ENCODE data around the gene CARHSP1.

Gene CARHSP1

DNA sequence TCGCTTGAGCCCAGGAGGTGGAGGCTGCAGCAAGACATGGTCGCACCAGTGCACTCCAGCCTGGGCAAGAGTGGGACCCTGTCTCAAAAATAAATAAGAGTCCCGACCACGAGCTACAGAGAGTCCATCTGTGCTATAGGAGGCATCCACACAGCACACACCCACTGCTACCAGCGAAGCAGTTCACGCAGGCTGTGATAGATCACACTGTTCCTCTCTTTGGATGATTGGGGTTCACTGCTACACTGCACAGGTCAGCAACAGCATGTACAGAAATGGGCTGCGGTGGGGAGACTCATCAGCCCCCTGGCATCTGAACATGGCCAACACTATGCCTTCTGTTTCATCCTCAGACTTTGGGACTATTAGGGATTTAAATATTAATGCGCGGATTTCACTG, 37.4 kb downstream of the CARHSP1 start:
- Histone ChIP-seq H3K79me2 (ENCODE audit: insufficient read depth, low read length) (no peaks in the 10 kb centered on the region), H3K27me3 (ENCODE audit: insufficient read depth, low read length) (no peaks in the 10 kb centered on the region), H3K9me3 (ENCODE audit: low read length) (no peaks in the 10 kb centered on the region), H3K9ac (ENCODE audit: low read length) (no peak overlapping the region; the same call in 1 of the 2 replicates), H3F3A (ENCODE audit: insufficient read depth, low read length) (no peaks in the 10 kb centered on the region), H3K27ac (ENCODE audit: low read depth, low read length, poor library complexity, severe bottlenecking) (peak overlapping the region; percentile 75), H3K36me3 (ENCODE audit: insufficient read depth, low read length) (peaks cover 54% of the 10 kb centered on the region), H3K4me1 (ENCODE audit: insufficient read depth, low read length, severe bottlenecking) (peaks cover 17% of the 10 kb centered on the region), H2AFZ (ENCODE audit: low read length) (no peak overlapping the region), H4K20me1 (ENCODE audit: insufficient read depth, low read length) (no peaks in the 10 kb centered on the region), H3K4me3 (ENCODE audit: low read depth, low read length, poor library complexity, severe bottlenecking) (peak overlapping the region; percentile 23), H3K4me2 (ENCODE audit: low read length) (peak overlapping the region; percentile 55), H3K9me2 (ENCODE audit: low read depth, low read length) (no peaks in the 10 kb centered on the region)
- TF ChIP-seq, protein P1, sequence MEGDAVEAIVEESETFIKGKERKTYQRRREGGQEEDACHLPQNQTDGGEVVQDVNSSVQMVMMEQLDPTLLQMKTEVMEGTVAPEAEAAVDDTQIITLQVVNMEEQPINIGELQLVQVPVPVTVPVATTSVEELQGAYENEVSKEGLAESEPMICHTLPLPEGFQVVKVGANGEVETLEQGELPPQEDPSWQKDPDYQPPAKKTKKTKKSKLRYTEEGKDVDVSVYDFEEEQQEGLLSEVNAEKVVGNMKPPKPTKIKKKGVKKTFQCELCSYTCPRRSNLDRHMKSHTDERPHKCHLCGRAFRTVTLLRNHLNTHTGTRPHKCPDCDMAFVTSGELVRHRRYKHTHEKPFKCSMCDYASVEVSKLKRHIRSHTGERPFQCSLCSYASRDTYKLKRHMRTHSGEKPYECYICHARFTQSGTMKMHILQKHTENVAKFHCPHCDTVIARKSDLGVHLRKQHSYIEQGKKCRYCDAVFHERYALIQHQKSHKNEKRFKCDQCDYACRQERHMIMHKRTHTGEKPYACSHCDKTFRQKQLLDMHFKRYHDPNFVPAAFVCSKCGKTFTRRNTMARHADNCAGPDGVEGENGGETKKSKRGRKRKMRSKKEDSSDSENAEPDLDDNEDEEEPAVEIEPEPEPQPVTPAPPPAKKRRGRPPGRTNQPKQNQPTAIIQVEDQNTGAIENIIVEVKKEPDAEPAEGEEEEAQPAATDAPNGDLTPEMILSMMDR (IDR thresholded peaks at IDR 0.05; ENCODE audit: low read length), result no peak
- TF ChIP-seq EZH2 (IDR thresholded peaks at IDR 0.05; ENCODE audit: borderline replicate concordance, low read length), result no peak

DNA sequence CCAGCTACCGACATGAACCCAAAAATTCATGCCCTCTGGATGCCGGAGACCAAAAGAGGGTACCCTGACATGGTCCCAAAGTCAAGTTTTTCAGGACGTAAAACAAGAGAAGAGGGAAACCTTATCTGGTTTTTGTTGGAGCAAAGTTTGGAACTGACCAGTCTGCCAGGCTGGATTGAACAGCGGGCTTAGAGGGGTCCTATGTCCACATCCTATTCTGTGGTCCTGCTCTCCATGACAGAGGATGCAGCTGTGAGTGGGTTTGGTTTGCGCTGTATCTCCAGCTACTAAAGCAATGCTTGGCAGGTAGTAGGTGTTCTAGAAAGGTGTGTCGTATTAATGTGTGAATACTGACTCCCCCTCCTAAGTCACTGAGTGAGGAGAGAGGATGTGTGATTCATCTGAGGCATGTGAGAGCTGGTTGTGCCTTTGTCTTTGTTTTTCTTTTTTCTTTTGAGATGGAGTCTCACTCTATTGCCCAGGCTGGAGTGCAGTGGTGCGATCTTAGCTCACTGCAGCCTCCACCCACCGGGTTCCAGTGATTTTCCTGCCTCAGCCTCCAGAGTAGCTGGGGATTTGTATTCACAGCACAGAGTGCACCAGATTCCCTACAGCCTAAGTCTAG, 40.2 kb downstream of the CARHSP1 start:
- no peaks in the 10 kb centered on the region for H3K79me2 ChIP-seq (ENCODE audit: insufficient read depth, low read length)
- no peak overlapping the region for H3K4me3 ChIP-seq (ENCODE audit: low read depth, low read length, poor library complexity, severe bottlenecking)
- no peak overlapping the region for H3K9ac ChIP-seq (ENCODE audit: low read length)
- no peak for TF ChIP-seq EZH2 (IDR thresholded peaks at IDR 0.05; ENCODE audit: borderline replicate concordance, low read length)
- TF ChIP-seq, protein P1 (IDR thresholded peaks at IDR 0.05; ENCODE audit: low read length), result no peak
- H3K27ac ChIP-seq (ENCODE audit: low read depth, low read length, poor library complexity, severe bottlenecking), result no peak overlapping the region
- H2AFZ ChIP-seq (ENCODE audit: low read length), result no peak overlapping the region
- H3K9me2 ChIP-seq (ENCODE audit: low read depth, low read length), result no peaks in the 10 kb centered on the region
- no peaks in the 10 kb centered on the region for H4K20me1 ChIP-seq (ENCODE audit: insufficient read depth, low read length)
- H3K36me3 ChIP-seq (ENCODE audit: insufficient read depth, low read length), result peaks cover 71% of the 10 kb centered on the region
- H3K27me3 ChIP-seq (ENCODE audit: insufficient read depth, low read length), result no peaks in the 10 kb centered on the region
- H3F3A ChIP-seq (ENCODE audit: insufficient read depth, low read length), result no peaks in the 10 kb centered on the region
- H3K9me3 ChIP-seq (ENCODE audit: low read length), result no peaks in the 10 kb centered on the region; the same call in none of the 2 replicates
- H3K4me1 ChIP-seq (ENCODE audit: insufficient read depth, low read length, severe bottlenecking), result peaks cover 17% of the 10 kb centered on the region
- no peak overlapping the region for H3K4me2 ChIP-seq (ENCODE audit: low read length)

DNA sequence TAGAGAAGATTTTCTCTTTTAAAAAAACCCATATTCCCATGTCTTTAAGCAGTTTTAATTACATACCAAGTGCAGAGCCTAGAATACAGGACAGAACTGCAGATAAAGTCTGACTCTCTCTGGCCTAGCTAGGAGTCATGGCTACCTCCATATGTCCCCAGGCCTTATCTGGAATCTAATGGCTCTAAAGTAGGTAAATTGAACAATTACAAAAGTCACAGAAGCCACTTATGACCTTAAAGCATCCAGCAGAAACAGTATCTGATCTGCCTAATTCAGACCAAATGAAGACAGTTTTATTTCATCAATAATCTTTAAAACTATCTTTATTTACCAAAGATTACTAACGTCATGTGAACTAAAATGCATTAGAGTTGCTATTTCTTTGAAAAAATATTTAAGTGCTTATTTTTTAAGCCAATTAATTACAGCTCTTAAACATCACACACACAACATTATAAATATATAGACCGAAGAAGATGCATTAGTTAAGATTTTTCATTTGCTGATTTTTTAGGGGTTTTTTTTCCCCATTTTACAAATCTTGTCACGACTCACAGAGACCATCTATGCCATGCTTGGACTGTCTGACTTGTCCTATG, 42.4 kb downstream of the CARHSP1 start:
- H2AFZ ChIP-seq (ENCODE audit: low read length), result no peak overlapping the region
- TF ChIP-seq, protein P1 (IDR thresholded peaks at IDR 0.05; ENCODE audit: low read length), result no peak
- TF ChIP-seq EZH2 (IDR thresholded peaks at IDR 0.05; ENCODE audit: borderline replicate concordance, low read length), result no peak
- H3K9me3 ChIP-seq (ENCODE audit: low read length), result no peaks in the 10 kb centered on the region; the same call in none of the 2 replicates
- no peak overlapping the region for H3K4me3 ChIP-seq (ENCODE audit: low read depth, low read length, poor library complexity, severe bottlenecking)
- no peak overlapping the region for H3K4me2 ChIP-seq (ENCODE audit: low read length)
- no peaks in the 10 kb centered on the region for H3F3A ChIP-seq (ENCODE audit: insufficient read depth, low read length)
- H3K36me3 ChIP-seq (ENCODE audit: insufficient read depth, low read length), result peaks cover 80% of the 10 kb centered on the region
- no peak overlapping the region for H3K27ac ChIP-seq (ENCODE audit: low read depth, low read length, poor library complexity, severe bottlenecking)
- H3K4me1 ChIP-seq (ENCODE audit: insufficient read depth, low read length, severe bottlenecking), result peaks cover 3% of the 10 kb centered on the region
- H3K9ac ChIP-seq (ENCODE audit: low read length), result no peak overlapping the region
- no peaks in the 10 kb centered on the region for H3K79me2 ChIP-seq (ENCODE audit: insufficient read depth, low read length)
- no peaks in the 10 kb centered on the region for H4K20me1 ChIP-seq (ENCODE audit: insufficient read depth, low read length)
- no peaks in the 10 kb centered on the region for H3K9me2 ChIP-seq (ENCODE audit: low read depth, low read length)
- H3K27me3 ChIP-seq (ENCODE audit: insufficient read depth, low read length), result no peaks in the 10 kb centered on the region

Data from OCI-LY1 (cell line).